HCT116 (cell line): Measurements from ENCODE around the gene COA1.

Source experiments
- EZH2phosphoT487 ChIP-seq: fragments of 200-600 bp; IDR thresholded peaks from 2 replicates; pipeline ENCODE4 v1.6.1; 2018; ENCODE audit warnings: antibody characterized with exemption, borderline replicate concordance
- POLR2A ChIP-seq: IDR thresholded peaks from 2 replicates; pipeline ENCODE4 v1.7.0; 2011; ENCODE audit warnings: borderline replicate concordance; ENCODE audit not compliant: insufficient read depth, insufficient read length; ENCODE audit errors: extremely low read depth
- POLR2AphosphoS5 ChIP-seq: IDR thresholded peaks from 2 replicates; pipeline ENCODE4 v1.6.1; 2011; ENCODE audit warnings: mild to moderate bottlenecking, low read depth, low read length, moderate library complexity
- RAD21 ChIP-seq: IDR thresholded peaks from 2 replicates; pipeline ENCODE4 v1.6.1; 2012; ENCODE audit warnings: low read depth, mild to moderate bottlenecking
- SIN3A ChIP-seq: IDR thresholded peaks from 2 replicates; pipeline ENCODE4 v1.6.1; 2012; ENCODE audit warnings: low read depth
- ZFX ChIP-seq: fragments of 450-650 bp; IDR thresholded peaks from 2 replicates; pipeline ENCODE4 v1.6.1; 2017
- TF ChIP-seq, protein P1 (sequence below), 3 experiments: fragments of 200-600 bp in 1 of 3; sonication (generic) in 1 of 3; IDR thresholded peaks in 2 of 3; conservative IDR thresholded peaks in 1 of 3; 2 replicates each; pipeline ENCODE4 v1.5.1; 2012 to 2017; ENCODE audit warnings: low read depth in 2 of 3, low read length in 2 of 3, antibody characterized with exemption in 1 of 3, borderline replicate concordance in 1 of 3, control low read depth in 1 of 3, mild to moderate bottlenecking in 1 of 3, mixed read lengths in 1 of 3, mixed run types in 1 of 3, moderate library complexity in 1 of 3; ENCODE audit not compliant: insufficient read depth in 1 of 3
- TF ChIP-seq, protein P2 (sequence below): IDR thresholded peaks from 2 replicates; pipeline ENCODE4 v1.6.1; 2012
- TF ChIP-seq, protein P3 (sequence below): IDR thresholded peaks from 2 replicates; pipeline ENCODE4 v1.6.1; 2012; ENCODE audit warnings: low read depth

DNA sequence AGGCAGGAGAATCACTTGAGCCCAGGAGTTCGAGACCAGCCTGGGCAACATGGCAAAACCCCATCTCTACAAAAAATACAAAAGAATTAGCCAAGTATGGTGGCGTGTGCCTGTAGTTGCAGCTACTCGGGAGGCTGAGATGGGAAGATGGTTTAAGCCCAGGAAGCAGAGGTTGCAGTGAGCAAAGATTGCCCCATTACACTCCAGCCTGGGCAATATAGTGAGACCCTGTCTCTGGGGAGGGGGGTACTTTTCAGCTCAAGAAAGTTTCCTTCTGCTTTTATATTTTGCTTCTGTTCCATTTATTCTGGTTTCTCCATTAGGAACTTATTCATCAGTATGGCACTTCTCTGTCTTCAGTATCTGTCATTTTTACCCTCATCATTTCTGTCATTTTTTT, 48.6 kb downstream of the COA1 start:
- TF ChIP-seq, protein P1, sequence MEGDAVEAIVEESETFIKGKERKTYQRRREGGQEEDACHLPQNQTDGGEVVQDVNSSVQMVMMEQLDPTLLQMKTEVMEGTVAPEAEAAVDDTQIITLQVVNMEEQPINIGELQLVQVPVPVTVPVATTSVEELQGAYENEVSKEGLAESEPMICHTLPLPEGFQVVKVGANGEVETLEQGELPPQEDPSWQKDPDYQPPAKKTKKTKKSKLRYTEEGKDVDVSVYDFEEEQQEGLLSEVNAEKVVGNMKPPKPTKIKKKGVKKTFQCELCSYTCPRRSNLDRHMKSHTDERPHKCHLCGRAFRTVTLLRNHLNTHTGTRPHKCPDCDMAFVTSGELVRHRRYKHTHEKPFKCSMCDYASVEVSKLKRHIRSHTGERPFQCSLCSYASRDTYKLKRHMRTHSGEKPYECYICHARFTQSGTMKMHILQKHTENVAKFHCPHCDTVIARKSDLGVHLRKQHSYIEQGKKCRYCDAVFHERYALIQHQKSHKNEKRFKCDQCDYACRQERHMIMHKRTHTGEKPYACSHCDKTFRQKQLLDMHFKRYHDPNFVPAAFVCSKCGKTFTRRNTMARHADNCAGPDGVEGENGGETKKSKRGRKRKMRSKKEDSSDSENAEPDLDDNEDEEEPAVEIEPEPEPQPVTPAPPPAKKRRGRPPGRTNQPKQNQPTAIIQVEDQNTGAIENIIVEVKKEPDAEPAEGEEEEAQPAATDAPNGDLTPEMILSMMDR (IDR thresholded peaks at IDR 0.05 in 2 of 3, conservative IDR thresholded peaks at IDR 0.05 in 1 of 3; ENCODE audit: borderline replicate concordance in 1 of 3, insufficient read depth in 1 of 3, low read depth in 2 of 3, low read length in 2 of 3): no peak
- no peak for TF ChIP-seq EZH2phosphoT487
- TF ChIP-seq, protein P2, sequence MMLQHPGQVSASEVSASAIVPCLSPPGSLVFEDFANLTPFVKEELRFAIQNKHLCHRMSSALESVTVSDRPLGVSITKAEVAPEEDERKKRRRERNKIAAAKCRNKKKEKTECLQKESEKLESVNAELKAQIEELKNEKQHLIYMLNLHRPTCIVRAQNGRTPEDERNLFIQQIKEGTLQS: no peak
- no peak for TF ChIP-seq SIN3A
- TF ChIP-seq, protein P3, sequence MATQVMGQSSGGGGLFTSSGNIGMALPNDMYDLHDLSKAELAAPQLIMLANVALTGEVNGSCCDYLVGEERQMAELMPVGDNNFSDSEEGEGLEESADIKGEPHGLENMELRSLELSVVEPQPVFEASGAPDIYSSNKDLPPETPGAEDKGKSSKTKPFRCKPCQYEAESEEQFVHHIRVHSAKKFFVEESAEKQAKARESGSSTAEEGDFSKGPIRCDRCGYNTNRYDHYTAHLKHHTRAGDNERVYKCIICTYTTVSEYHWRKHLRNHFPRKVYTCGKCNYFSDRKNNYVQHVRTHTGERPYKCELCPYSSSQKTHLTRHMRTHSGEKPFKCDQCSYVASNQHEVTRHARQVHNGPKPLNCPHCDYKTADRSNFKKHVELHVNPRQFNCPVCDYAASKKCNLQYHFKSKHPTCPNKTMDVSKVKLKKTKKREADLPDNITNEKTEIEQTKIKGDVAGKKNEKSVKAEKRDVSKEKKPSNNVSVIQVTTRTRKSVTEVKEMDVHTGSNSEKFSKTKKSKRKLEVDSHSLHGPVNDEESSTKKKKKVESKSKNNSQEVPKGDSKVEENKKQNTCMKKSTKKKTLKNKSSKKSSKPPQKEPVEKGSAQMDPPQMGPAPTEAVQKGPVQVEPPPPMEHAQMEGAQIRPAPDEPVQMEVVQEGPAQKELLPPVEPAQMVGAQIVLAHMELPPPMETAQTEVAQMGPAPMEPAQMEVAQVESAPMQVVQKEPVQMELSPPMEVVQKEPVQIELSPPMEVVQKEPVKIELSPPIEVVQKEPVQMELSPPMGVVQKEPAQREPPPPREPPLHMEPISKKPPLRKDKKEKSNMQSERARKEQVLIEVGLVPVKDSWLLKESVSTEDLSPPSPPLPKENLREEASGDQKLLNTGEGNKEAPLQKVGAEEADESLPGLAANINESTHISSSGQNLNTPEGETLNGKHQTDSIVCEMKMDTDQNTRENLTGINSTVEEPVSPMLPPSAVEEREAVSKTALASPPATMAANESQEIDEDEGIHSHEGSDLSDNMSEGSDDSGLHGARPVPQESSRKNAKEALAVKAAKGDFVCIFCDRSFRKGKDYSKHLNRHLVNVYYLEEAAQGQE: no peak
- no peak for TF ChIP-seq POLR2AphosphoS5
- no peak for TF ChIP-seq POLR2A
- TF ChIP-seq RAD21: no peak
- TF ChIP-seq ZFX: no peak
